BJ (cell line): ENCODE measurements around the gene HOXD10. TPM values are rescaled to one million over a fixed set of nuclear protein-coding genes. Genes with fewer than 3 reads are reported as not detected.

Experiments used
- CTCF ChIA-PET: fragments of 350-600 bp; formaldehyde crosslinking; extraction: SDS; loops from one replicate; lab custom pipeline; 2021; ENCODE audit warnings: antibody characterized with exemption, inconsistent platforms; lab: Yijun Ruan, JAX
- POLR2A ChIA-PET: fragments of 300-600 bp; sonication (Branson Sonifier 250); formaldehyde crosslinking; extraction: SDS; loops from one replicate; lab custom pipeline; 2021; ENCODE audit warnings: antibody characterized with exemption; lab: Charles Lee
- DNase-seq: peaks from one replicate; pipeline ENCODE4 v3.0.0-alpha.2; 2011; ENCODE audit warnings: low read depth
- H3K27me3 ChIP-seq: 2 replicates; pipeline ENCODE4 v1.6.0; 2011; ENCODE audit warnings: low read length; ENCODE audit not compliant: control insufficient read depth, insufficient read depth
- H3K36me3 ChIP-seq: 2 replicates; pipeline ENCODE4 v1.5.1; 2011; ENCODE audit warnings: low read length; ENCODE audit not compliant: control insufficient read depth, insufficient read depth
- H3K4me3 ChIP-seq: 2 replicates; pipeline ENCODE4 v1.5.1; 2011; ENCODE audit warnings: low read depth, mild to moderate bottlenecking, control low read depth, low read length
- polyA plus RNA-seq: library from polyadenylated mRNA; depleted of rRNA; stranded (reverse); fragments of >200 nt; gene quantifications from 2 replicates; pipeline ENCODE4 v1.2.3, GENCODE V29; 2011
- TF ChIP-seq, protein P1 (sequence below): IDR thresholded peaks from 2 replicates; pipeline ENCODE4 v1.5.1; 2011; ENCODE audit warnings: low read depth, mild to moderate bottlenecking, control low read depth, inconsistent platforms, low read length, moderate library complexity; ENCODE audit not compliant: insufficient read depth

Gene HOXD10
- polyA plus RNA-seq, 1 experiment, result 11.0 TPM

DNA sequence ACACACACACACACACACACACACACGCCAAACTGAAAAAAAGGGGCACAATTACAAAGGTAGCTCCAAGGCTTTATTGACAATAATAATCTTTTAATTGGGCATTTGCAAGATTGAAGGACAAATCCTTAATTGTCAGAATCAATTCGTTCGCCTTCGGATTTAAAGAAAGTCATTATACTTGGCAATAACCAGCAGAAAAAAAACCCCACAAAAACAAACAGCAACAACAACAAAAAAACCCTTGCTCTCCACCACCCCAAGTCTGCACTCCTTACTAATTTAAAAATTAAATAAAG is 11.1 kb downstream of the HOXD10 start:
- Histone ChIP-seq H3K4me3 (no peak overlapping the region), H3K36me3 (no peaks in the 10 kb centered on the region; the same call in 1 of the 2 replicates), H3K27me3 (peaks cover 27% of the 10 kb centered on the region)
- DNase-seq, result no peak
- POLR2A ChIA-PET, result no interaction called here
- CTCF ChIA-PET, result interaction anchor here (0.6 to 9.3 kb wide), 27 partner anchors 11 to 1033 kb away, joined by 3 to 149 read pairs (median 5); no protein-coding TSS in a partner anchor
- TF ChIP-seq, protein P1, sequence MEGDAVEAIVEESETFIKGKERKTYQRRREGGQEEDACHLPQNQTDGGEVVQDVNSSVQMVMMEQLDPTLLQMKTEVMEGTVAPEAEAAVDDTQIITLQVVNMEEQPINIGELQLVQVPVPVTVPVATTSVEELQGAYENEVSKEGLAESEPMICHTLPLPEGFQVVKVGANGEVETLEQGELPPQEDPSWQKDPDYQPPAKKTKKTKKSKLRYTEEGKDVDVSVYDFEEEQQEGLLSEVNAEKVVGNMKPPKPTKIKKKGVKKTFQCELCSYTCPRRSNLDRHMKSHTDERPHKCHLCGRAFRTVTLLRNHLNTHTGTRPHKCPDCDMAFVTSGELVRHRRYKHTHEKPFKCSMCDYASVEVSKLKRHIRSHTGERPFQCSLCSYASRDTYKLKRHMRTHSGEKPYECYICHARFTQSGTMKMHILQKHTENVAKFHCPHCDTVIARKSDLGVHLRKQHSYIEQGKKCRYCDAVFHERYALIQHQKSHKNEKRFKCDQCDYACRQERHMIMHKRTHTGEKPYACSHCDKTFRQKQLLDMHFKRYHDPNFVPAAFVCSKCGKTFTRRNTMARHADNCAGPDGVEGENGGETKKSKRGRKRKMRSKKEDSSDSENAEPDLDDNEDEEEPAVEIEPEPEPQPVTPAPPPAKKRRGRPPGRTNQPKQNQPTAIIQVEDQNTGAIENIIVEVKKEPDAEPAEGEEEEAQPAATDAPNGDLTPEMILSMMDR, result no peak

DNA sequence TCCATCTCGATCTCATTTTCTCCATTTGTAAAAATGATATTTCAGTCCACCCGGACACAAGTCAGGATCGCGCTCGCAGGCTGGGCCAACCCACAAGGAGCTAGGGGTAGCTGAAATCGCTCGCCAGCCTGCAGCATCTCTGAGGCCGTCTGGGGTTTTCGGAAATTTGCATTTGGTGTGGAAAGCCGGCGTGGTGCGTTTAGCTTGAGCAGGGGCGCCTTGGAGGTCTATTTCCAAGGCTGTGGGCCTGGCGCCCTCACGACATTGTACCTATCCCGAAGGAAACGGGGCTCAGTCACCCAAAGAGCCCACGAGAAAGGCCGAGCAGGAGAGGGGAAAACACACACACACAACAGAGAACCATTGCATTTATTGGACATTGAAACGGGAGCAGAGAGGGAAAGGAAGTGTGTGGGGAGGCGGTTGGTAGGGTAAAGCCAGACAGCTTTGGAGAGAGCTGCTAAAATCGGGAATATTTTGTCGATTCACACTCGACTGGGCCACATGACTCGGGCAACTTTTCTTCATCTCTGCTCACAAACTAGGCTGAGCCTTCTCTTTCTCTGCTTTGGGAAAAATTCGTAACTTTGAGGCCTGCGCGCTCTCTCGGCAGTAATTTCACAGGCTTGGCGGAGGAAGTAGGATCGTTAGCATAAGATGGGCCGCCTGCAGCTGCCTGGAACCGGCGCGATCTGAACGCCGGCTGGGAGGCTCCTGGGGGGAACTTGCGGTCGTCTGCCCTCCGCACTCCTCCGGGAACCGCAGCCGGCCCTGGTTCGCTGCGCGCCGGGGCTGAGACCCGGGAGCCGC is 11.8 kb downstream of the HOXD10 start:
- CTCF ChIA-PET, result interaction anchor here (0.6 to 9.3 kb wide), 14 partner anchors 11 to 1021 kb away, joined by 3 to 149 read pairs (median 5); no protein-coding TSS in a partner anchor
- DNase-seq, result no peak
- Histone ChIP-seq H3K27me3 (peaks cover 32% of the 10 kb centered on the region), H3K4me3 (no peak overlapping the region), H3K36me3 (no peaks in the 10 kb centered on the region; the same call in 1 of the 2 replicates)
- POLR2A ChIA-PET, result interaction anchor here (0.5 kb wide), 1 partner anchor 523 kb away, joined by 5 read pairs; no protein-coding TSS in a partner anchor
- TF ChIP-seq, protein P1, result no peak

DNA sequence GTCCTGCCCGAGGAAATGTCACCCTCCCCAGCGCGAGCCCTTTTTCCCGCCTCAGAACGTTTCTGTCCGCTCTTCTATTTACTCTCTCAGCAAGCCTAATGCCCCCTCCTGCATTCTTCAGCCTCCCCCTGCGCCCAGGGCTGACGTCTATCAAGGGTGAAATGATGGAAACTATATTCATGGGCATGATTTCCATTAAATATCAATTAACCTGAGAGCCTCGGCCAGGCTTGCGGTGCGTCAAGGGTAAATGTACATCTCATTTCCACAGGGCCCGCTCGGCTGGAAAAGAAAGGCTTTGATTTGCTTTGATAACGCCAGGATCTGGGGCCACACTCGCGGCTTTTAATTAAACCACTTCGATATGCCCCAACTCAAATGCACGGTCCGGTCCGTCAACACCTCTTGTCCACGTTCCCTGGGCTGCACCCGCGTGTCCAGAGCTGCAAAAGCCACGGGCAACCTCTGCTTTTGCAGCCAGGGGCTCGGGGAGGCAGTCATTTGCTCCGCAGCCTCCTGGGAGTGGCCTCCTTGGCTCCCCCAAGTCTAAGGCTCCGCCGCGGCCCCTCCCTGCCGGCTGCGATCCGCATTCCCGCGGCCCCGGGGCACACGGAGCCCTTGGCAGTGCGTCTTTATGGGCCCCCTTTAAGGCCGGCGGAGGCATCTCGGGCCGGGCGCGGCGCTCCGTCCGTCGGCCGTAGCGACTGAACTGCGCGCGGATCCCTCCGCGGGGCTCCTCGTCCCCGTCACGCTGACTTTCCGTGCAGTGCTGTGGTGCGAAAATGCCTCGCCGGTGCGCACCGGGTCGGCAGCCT is 12.6 kb downstream of the HOXD10 start, which contains the start of gene HOXD8:
HOXD8 (plus strand) TSS at position 724 of the 815 bp plus-strand sequence. CDS start 662 bp downstream, outside the sequence.
- TF ChIP-seq, protein P1, result no peak
- POLR2A ChIA-PET, result no interaction called here
- DNase-seq, result no peak
- CTCF ChIA-PET, result interaction anchor here (1.3 to 9.3 kb wide), 6 partner anchors 11 to 524 kb away, joined by 3 to 149 read pairs (median 14); no protein-coding TSS in a partner anchor
- Histone ChIP-seq H3K27me3 (peaks cover 33% of the 10 kb centered on the region), H3K4me3 (peak within 1 kb of the TSS; percentile 42), H3K36me3 (no peaks in the 10 kb centered on the region; the same call in 1 of the 2 replicates)

DNA sequence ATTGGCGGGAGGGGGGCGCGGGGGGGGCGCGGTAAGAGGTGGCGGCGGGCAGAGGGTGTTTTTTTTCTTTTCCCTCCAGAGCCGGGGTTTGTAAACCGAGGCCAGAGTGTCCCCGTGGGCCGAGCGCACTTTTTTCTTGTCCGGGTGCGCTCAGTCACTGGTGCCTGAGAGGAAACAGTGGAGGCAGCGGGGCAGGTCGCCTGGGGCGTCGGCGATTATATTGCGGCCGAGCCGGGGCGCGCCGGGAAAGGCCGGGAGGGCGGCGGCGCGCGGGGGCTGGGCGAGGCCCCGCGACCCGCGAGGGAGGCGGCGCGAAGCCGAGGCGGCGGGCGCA is 13.2 kb downstream of the HOXD10 start:
- ChIA-PET POLR2A (no interaction called here), CTCF (interaction anchor here (1.5 to 9.3 kb wide), 4 partner anchors 10 to 523 kb away, joined by 9 to 149 read pairs (median 20); no protein-coding TSS in a partner anchor)
- DNase-seq, result no peak
- Histone ChIP-seq H3K27me3 (peaks cover 37% of the 10 kb centered on the region), H3K4me3 (peak overlapping the region; percentile 42), H3K36me3 (no peaks in the 10 kb centered on the region; the same call in 1 of the 2 replicates)
- TF ChIP-seq, protein P1, result no peak
